GM19455 (cell line): Measurements from ENCODE around the gene MSH4.
"Not testable (repeated sequence)": the region's sequence is repeated elsewhere in the genome, so short reads cannot be mapped to it uniquely, and the experiment has no call there.

Source experiments
- ATAC-seq: cut with Tn5 transposase; IDR thresholded peaks from one replicate; pipeline ENCODE4 v1.9.1; 2021; ENCODE audit not compliant: unreplicated experiment

Gene MSH4

GRCh38 chr1:75796376-75797272 is at the start of gene MSH4:
Gene MSH4, plus strand, starts transcription at chr1:75796882. Its CDS starts 104 bp downstream, at chr1:75796986.
- no peak for ATAC-seq

- not testable (repeated sequence) for ATAC-seq
Observed at GRCh38 chr1:75757210-75757609, 39.5 kb upstream of the MSH4 start.

DNA sequence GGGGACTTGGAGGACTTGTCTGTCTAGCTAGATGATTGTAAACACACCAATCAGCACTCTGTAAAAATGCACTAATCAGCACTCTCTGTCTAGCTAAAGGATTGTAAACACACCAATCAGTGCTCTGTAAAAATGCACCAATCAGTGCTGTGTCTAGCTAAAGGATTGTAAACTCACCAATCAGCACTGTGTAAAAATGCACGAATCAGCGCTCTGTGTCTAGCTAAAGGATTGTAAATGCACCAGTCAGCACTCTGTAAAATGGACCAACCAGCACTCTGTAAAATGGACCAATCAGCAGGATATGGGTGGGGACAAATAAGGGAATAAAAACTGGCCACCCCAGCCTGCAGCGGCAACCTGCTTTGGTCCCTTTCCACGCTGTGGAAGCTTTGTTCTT is 38.1 kb upstream of the MSH4 start:
- ATAC-seq = not testable (repeated sequence)

DNA sequence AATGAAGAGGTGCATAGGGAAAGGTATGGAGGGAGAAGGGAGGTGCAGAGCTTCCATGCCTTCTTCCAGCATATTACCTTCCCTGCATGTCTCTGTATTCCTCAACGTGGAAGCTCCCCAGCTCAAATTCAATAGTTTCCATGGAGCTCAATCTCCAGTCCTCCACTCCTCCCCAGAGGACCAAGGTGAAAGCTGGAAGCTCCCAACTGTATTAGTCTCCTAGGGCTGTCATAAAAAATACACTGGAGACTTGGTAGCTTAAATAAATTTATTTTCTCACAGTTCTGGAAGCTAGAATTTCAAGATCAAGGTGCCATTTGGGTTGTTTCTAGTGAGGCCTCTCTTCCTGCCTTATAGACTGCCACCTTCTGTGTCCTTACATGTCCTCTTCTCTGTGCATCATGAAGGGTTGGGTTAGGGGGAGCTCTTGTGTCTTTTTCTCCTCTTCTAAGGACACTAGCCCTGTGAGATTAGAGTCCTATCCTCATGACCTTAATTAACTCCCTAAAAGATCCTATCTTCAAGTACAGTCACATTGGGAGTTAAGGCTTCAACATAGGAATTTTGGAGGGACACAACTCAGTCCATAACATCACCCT is 32.5 kb upstream of the MSH4 start:
- no peak for ATAC-seq

- no peak for ATAC-seq
Observed at GRCh38 chr1:75765697-75766355, 30.9 kb upstream of the MSH4 start.

- no peak for ATAC-seq
Observed at GRCh38 chr1:75768016-75768415, 28.7 kb upstream of the MSH4 start.

GRCh38 chr1:75770761-75771160 is 25.9 kb upstream of the MSH4 start:
- no peak for ATAC-seq

DNA sequence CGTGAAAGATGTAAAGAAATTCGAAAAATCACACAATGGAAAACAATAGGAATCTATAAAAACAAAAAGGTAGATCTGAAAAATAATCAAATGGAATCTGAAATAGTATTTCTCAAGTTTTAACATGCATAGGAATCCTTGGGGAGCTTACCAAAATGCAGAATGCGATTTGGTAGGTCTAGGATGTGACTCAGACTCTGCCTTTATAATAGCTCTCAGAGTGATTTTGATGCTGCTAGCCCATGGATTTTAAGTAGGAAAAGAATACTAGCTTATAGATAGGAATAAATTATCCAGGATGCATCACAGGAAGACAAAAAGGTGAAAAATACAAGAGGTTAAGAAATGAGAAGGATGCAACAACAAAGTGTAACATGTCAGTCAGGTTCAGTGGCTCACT is 24.7 kb upstream of the MSH4 start:
- no peak for ATAC-seq

DNA sequence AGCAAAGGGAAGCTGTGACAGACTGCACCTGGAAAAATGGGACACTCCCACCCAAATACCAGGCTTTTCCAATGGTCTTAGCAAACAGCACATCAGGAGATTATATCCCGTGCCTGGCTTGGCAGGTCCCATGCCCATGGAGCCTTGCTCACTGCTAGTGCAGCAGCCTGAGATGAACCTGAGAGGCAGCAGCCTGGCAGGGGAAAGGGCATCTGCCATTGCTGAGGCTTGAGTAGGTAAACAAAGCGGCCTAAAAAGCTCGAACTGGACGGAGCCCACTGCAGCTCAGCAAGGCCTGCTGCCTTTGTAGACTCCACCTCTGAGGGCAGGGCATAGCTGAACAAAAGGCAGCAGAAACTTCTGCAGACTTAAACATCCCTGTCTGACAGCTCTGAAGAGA is 18.9 kb upstream of the MSH4 start:
- not testable (repeated sequence) for ATAC-seq

- ATAC-seq = not testable (repeated sequence)
Observed at GRCh38 chr1:75778694-75779093, 18.0 kb upstream of the MSH4 start.

GRCh38 chr1:75780183-75780582 is 16.5 kb upstream of the MSH4 start:
- not testable (repeated sequence) for ATAC-seq

- not testable (repeated sequence) for ATAC-seq
Observed at GRCh38 chr1:75783920-75784319, 12.8 kb upstream of the MSH4 start.

GRCh38 chr1:75785320-75785982 is 11.2 kb upstream of the MSH4 start:
- peak; percentile 21 for ATAC-seq

DNA sequence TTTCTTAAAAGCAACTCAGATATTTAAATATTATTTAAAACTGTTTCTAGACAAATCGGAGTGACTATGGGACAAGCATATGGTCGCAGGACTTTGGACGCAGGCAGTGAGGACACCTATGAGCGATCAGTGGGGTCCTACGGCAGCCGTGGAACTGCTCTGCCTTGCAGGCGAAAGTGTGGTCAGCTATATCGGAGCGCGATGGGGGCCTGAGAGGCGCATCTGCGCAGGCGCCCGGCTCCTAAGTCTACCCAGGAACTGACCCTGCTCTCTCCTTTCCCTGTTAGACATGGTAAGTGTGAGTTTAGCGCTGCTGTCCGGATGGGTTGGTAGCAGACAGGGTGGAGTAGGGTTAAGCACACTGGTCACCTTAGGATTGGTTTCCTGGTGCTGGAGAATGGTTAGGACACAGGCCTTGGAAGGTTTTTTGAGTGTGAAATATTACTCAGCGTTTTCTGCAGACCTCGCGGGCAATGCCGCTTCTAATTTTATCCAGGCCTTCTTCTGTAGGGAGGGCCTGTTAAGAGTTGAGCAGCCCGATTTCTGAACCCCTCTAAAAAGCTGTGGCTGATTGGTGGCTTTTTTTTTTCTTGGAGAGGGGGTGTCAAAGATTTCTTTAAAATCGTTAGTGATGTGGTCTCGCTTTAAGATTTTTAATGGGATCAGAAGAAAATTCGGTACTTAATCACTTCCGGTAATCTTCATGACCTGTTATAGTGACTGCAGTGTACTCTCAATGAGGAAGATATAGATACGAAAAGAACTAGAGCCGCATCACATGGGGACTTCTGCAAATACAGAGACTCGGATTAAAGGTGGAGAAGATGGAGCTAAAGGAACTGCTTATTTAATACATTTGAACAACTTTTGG is 10.5 kb upstream of the MSH4 start, which contains the start of gene RABGGTB:
Gene RABGGTB (plus strand): TSS at position 274 of the 871 bp plus-strand sequence. CDS start 16 bp downstream, at position 290.
- peak; percentile 60 for ATAC-seq

- no peak for ATAC-seq
Observed at GRCh38 chr1:75786901-75787493, 9.7 kb upstream of the MSH4 start.

- ATAC-seq = no peak
Observed at GRCh38 chr1:75787524-75787923, 9.2 kb upstream of the MSH4 start.

- no peak for ATAC-seq
Observed at GRCh38 chr1:75789988-75790387, 6.7 kb upstream of the MSH4 start.

DNA sequence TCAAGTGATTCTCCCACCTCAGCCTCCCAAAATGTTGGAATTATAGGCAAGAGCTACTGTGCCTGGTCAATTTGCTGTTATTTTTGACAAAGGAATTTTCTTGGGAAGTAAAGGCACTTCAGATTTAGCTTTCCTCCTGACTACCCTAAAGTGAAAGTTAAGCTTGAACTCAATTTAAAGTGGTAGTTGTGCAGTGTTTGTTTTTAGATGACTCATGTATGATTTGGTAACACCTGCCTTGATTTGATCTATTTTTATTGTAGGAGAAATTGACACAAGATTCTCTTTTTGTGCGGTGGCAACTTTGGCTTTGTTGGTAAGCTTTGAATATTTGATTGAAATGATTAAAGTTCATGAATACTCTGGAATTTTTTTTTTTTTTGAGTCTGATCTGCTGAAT is 5.7 kb upstream of the MSH4 start:
- ATAC-seq = no peak

DNA sequence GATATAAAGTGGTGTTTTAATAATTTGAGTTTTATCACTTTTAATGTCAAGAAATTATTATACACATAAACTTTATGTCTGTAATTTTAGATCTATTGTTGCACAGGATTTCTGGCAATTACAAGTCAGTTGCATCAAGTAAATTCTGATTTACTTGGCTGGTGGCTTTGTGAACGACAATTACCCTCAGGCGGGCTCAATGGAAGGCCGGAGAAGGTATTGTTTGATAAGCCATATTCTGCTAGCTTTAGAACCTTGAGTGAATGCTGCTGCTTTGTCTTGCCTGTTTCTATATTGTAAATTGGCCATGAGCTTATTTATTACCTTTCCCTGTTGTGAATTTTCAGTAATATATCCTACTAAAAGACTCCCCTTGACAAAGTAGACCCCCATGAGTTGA is 4.6 kb upstream of the MSH4 start:
- no peak for ATAC-seq

DNA sequence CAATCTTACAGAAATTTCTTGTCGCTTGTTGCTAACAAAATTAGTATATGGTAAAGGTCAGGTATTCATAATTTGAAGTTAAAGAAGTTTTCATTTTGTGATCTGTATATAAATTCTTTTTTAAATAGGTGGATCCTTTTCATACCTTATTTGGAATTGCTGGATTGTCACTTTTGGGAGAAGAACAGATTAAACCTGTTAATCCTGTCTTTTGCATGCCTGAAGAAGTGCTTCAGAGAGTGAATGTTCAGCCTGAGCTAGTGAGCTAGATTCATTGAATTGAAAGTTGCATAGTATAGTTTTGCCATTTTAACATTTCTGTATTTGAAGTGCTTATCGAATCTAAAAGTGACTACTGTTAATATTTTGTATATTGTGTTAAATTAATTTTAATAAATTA is 2.3 kb upstream of the MSH4 start:
- ATAC-seq = no peak
